HCT116 (cell line): ENCODE data around the gene TMA7B.

Experiments
- CTCF ChIP-seq, 3 experiments: fragments of 200-600 bp in 1 of 3; sonication (generic) in 1 of 3; IDR thresholded peaks in 2 of 3; conservative IDR thresholded peaks in 1 of 3; 2 replicates each; pipeline ENCODE4 v1.5.1; 2012 to 2017; ENCODE audit warnings: low read depth in 2 of 3, low read length in 2 of 3, antibody characterized with exemption in 1 of 3, borderline replicate concordance in 1 of 3, control low read depth in 1 of 3, mild to moderate bottlenecking in 1 of 3, mixed read lengths in 1 of 3, mixed run types in 1 of 3, moderate library complexity in 1 of 3; ENCODE audit not compliant: insufficient read depth in 1 of 3
- EGR1 ChIP-seq: IDR thresholded peaks from 2 replicates; pipeline ENCODE4 v1.6.1; 2012; ENCODE audit warnings: low read depth
- JUND ChIP-seq: IDR thresholded peaks from 2 replicates; pipeline ENCODE4 v1.6.1; 2012
- POLR2AphosphoS5 ChIP-seq: IDR thresholded peaks from 2 replicates; pipeline ENCODE4 v1.6.1; 2011; ENCODE audit warnings: mild to moderate bottlenecking, low read depth, low read length, moderate library complexity
- RAD21 ChIP-seq: IDR thresholded peaks from 2 replicates; pipeline ENCODE4 v1.6.1; 2012; ENCODE audit warnings: low read depth, mild to moderate bottlenecking
- ZNF274 ChIP-seq: fragments of 200-500 bp; sonication (Bioruptor generic); IDR thresholded peaks from 2 replicates; pipeline ENCODE4 v1.6.1; 2014; ENCODE audit warnings: mild to moderate bottlenecking, low read depth, low read length, inconsistent platforms

- TF ChIP-seq CTCF (IDR thresholded peaks at IDR 0.05 in 2 of 3, conservative IDR thresholded peaks at IDR 0.05 in 1 of 3; ENCODE audit: borderline replicate concordance in 1 of 3, insufficient read depth in 1 of 3, low read depth in 2 of 3, low read length in 2 of 3) (no peak), RAD21 (no peak), EGR1 (no peak), POLR2AphosphoS5 (no peak), ZNF274 (no peak), JUND (no peak)
Observed at GRCh38 chr22:39933741-39934140, 26.5 kb upstream of the TMA7B start.
